Mammary epithelial cell (primary cell): ENCODE results near the gene FSHR.

Experiments
- CTCF ChIP-seq, 2 donors: IDR thresholded peaks in 1 of 2; conservative IDR thresholded peaks in 1 of 2; 2 replicates each; pipeline ENCODE4 v1.5.1; 2011 to 2012; ENCODE audit warnings: inconsistent platforms in 2 of 2, low read length in 2 of 2, mild to moderate bottlenecking in 2 of 2, control low read depth in 1 of 2, low read depth in 1 of 2; ENCODE audit not compliant: insufficient read depth in 1 of 2; ENCODE audit errors: extremely low read depth in 1 of 2
- EZH2 ChIP-seq: IDR thresholded peaks from 2 replicates; pipeline ENCODE4 v1.6.1; 2012; ENCODE audit warnings: low read length, inconsistent platforms, borderline replicate concordance

GRCh38 chr2:49199266-49199665 lies 45.0 kb upstream of the FSHR start:
- no peak for TF ChIP-seq CTCF (conservative IDR thresholded peaks at IDR 0.05 in 1 of 2, IDR thresholded peaks at IDR 0.05 in 1 of 2; ENCODE audit: extremely low read depth in 1 of 2, insufficient read depth in 1 of 2, low read depth in 1 of 2, low read length in 2 of 2)
- TF ChIP-seq EZH2: no peak
